Neutrophil (primary cell): ENCODE results near the gene CCDC107.

ENCODE experiments used
- H3K27ac ChIP-seq: fragments of 200-600 bp; sonication (generic); 2 replicates; pipeline ENCODE4 v1.5.1; 2016; ENCODE audit warnings: mild to moderate bottlenecking, moderate library complexity
- H3K27me3 ChIP-seq: fragments of 200-600 bp; sonication (generic); 2 replicates; pipeline ENCODE4 v1.6.0; 2016; ENCODE audit warnings: mild to moderate bottlenecking
- H3K36me3 ChIP-seq: fragments of 200-600 bp; sonication (generic); 2 replicates; pipeline ENCODE4 v1.5.1; 2017
- H3K4me1 ChIP-seq, 2 experiments: fragments of 200-600 bp in 1 of 2; sonication (generic) in 1 of 2; 1 replicate in 1 of 2; 2 replicates in 1 of 2; pipeline versions ENCODE4 v1.5.1 to v1.6.1; 2013 to 2016; ENCODE audit warnings: low read depth in 1 of 2, low read length in 1 of 2, mild to moderate bottlenecking in 1 of 2, moderate library complexity in 1 of 2; ENCODE audit not compliant: control insufficient read depth in 1 of 2, insufficient read depth in 1 of 2
- H3K4me3 ChIP-seq, 2 experiments: fragments of 200-600 bp in 1 of 2; sonication (generic) in 1 of 2; 1 replicate in 1 of 2; 2 replicates in 1 of 2; pipeline ENCODE4 v1.5.1; 2013 to 2016; ENCODE audit warnings: low read depth in 1 of 2, low read length in 1 of 2, mild to moderate bottlenecking in 1 of 2, moderate library complexity in 1 of 2
- H3K9me3 ChIP-seq: fragments of 200-600 bp; sonication (generic); 2 replicates; pipeline ENCODE4 v1.5.1; 2016
- CTCF ChIP-seq: fragments of 200-600 bp; sonication (generic); IDR thresholded peaks from 2 replicates; pipeline ENCODE4 v1.5.1; 2016; ENCODE audit warnings: antibody characterized with exemption

Gene CCDC107

GRCh38 chr9:35666549-35666948 is 8.5 kb downstream of the CCDC107 start:
- Histone ChIP-seq H3K27ac (no peak overlapping the region), H3K27me3 (no peaks in the 10 kb centered on the region), H3K36me3 (no peaks in the 10 kb centered on the region), H3K9me3 (no peaks in the 10 kb centered on the region), H3K4me1 (peaks cover 22 to 25% of the 10 kb centered on the region in 2 experiments), H3K4me3 (no peak overlapping the region)
- TF ChIP-seq CTCF = no peak

- H3K9me3 ChIP-seq = no peaks in the 10 kb centered on the region
- H3K4me1 ChIP-seq = peaks cover 22 to 25% of the 10 kb centered on the region in 2 experiments
- no peak overlapping the region for H3K27ac ChIP-seq
- TF ChIP-seq CTCF = no peak
- no peaks in the 10 kb centered on the region for H3K36me3 ChIP-seq
- H3K4me3 ChIP-seq = no peak overlapping the region
- H3K27me3 ChIP-seq = peaks cover 1% of the 10 kb centered on the region
These were observed 9.8 kb downstream of the CCDC107 start for GRCh38 chr9:35667939-35668338.

GRCh38 chr9:35669331-35670145 is 11.4 kb downstream of the CCDC107 start:
- H3K4me3 ChIP-seq = no peak overlapping the region
- no peak overlapping the region for H3K27ac ChIP-seq
- peaks cover 17% of the 10 kb centered on the region for H3K27me3 ChIP-seq
- no peaks in the 10 kb centered on the region for H3K36me3 ChIP-seq
- no peaks in the 10 kb centered on the region for H3K9me3 ChIP-seq
- H3K4me1 ChIP-seq = peaks cover 12 to 13% of the 10 kb centered on the region in 2 experiments
- no peak for TF ChIP-seq CTCF

- no peak within 1 kb of the TSS for H3K4me3 ChIP-seq
These were observed 15.3 kb downstream of the CCDC107 start, which contains the start of gene CA9 for GRCh38 chr9:35673132-35674024. Gene CA9, plus strand, starts transcription at chr9:35673928. Its CDS starts 32 bp downstream, at chr9:35673960.

More at GRCh38 chr9:35673132-35674024, 15.3 kb downstream of the CCDC107 start, which contains the start of gene CA9:
- no peak for TF ChIP-seq CTCF
- no peaks in the 10 kb centered on the region for H3K9me3 ChIP-seq
- peaks cover 45% of the 10 kb centered on the region for H3K27me3 ChIP-seq
- no peak within 1 kb of the TSS for H3K27ac ChIP-seq
- H3K36me3 ChIP-seq = no peaks in the 10 kb centered on the region
- peaks cover 4 to 13% of the 10 kb centered on the region in 2 experiments for H3K4me1 ChIP-seq
